ENCODE data around the gene OR51B4.

GRCh38 chr11:5345831-5346230, 44.1 kb upstream of the OR51B4 start:
- TF ChIP-seq CTCF (IDR thresholded peaks at IDR 0.05): no peak
- no peak for TF ChIP-seq POLR2A (IDR thresholded peaks at IDR 0.05; ENCODE audit: low read depth)
- no peak for TF ChIP-seq POLR2AphosphoS5 (IDR thresholded peaks at IDR 0.05)
- no peak for TF ChIP-seq EP300 (IDR thresholded peaks at IDR 0.05)
